ENCODE results near the gene ADAM15. TPM values are rescaled to one million over a fixed set of nuclear protein-coding genes. Genes with fewer than 3 reads are reported as not detected.

The ADAM15 gene
- total and polyA plus RNA-seq, 7 donors, result 37.8 to 186 (median 54.9) TPM

- H3K36me3 ChIP-seq, result no peaks in the 10 kb centered on the region
- intact Hi-C loops (cut with DNase I), result no loop called here
- peaks cover 45 to 58% (median 56%) of the 10 kb centered on the region in 3 donors for H3K27me3 ChIP-seq
- 1 to 5% methylated on average over 36 of the region's 36 CpGs for WGBS, 2 donors
- peak overlapping the region in 1 of 4 donors; percentile 19 for H3K4me3 ChIP-seq
- TF ChIP-seq POLR2AphosphoS5 (IDR thresholded peaks at IDR 0.05), result no peak
- no peak for TF ChIP-seq POLR2A (IDR thresholded peaks at IDR 0.05)
- no peak for TF ChIP-seq CTCF (IDR thresholded peaks at IDR 0.05)
- no peak for TF ChIP-seq EP300 (IDR thresholded peaks at IDR 0.05)
- peak; percentile 62 for DNase-seq
- peaks cover 0 to 63% (median 62%) of the 10 kb centered on the region in 4 donors for H3K4me1 ChIP-seq
- H3K27ac ChIP-seq, result no peak overlapping the region
- no peaks in the 10 kb centered on the region for H3K9me3 ChIP-seq
These were observed 31.4 kb downstream of the ADAM15 start for GRCh38 chr1:155082301-155083051.

- Histone ChIP-seq H3K4me3 (no peak overlapping the region), H3K4me1 (peaks cover 0 to 63% (median 62%) of the 10 kb centered on the region in 4 donors), H3K36me3 (no peaks in the 10 kb centered on the region), H3K9me3 (no peaks in the 10 kb centered on the region), H3K27ac (no peak overlapping the region), H3K27me3 (peaks cover 45 to 58% (median 56%) of the 10 kb centered on the region in 3 donors)
- DNase-seq, result no peak
- intact Hi-C loops (cut with DNase I), result no loop called here
- WGBS, 2 donors, result 16 to 57% methylated on average over 6 of the region's 6 CpGs
- TF ChIP-seq EP300 (IDR thresholded peaks at IDR 0.05) (no peak), CTCF (IDR thresholded peaks at IDR 0.05) (no peak), POLR2A (IDR thresholded peaks at IDR 0.05) (peak in 1 of 2 donors; percentile 23)
These were observed 32.0 kb downstream of the ADAM15 start for GRCh38 chr1:155083052-155083541.

GRCh38 chr1:155083865-155084721, 33.0 kb downstream of the ADAM15 start:
- DNase-seq, result no peak
- H3K36me3 ChIP-seq, result no peaks in the 10 kb centered on the region
- peaks cover 0 to 57% (median 55%) of the 10 kb centered on the region in 4 donors for H3K4me1 ChIP-seq
- 10 to 27% methylated on average over 21 of the region's 21 CpGs for WGBS, 2 donors
- intact Hi-C loops (cut with DNase I), result loop anchor here (1.0 to 2.0 kb wide), 2 partner anchors 21 to 33 kb away; partner anchors contain the start of genes ADAM15 and EFNA4
- no peak for TF ChIP-seq POLR2AphosphoS5 (IDR thresholded peaks at IDR 0.05)
- TF ChIP-seq CTCF (IDR thresholded peaks at IDR 0.05), result no peak
- TF ChIP-seq EP300 (IDR thresholded peaks at IDR 0.05), result no peak
- TF ChIP-seq POLR2A (IDR thresholded peaks at IDR 0.05), result no peak
- H3K27me3 ChIP-seq, result peaks cover 45 to 54% (median 53%) of the 10 kb centered on the region in 3 donors
- peak overlapping the region in 3 of 4 donors; percentile 65 to 73 (median 71) for H3K4me3 ChIP-seq
- peak overlapping the region in 2 of 4 donors; percentile 91 to 94 for H3K27ac ChIP-seq
- H3K9me3 ChIP-seq, result no peaks in the 10 kb centered on the region

- Histone ChIP-seq H3K27ac (peak overlapping the region; percentile 86 to 94 (median 89)), H3K4me1 (peaks cover 0 to 48% (median 46%) of the 10 kb centered on the region in 4 donors), H3K9me3 (no peaks in the 10 kb centered on the region), H3K36me3 (no peaks in the 10 kb centered on the region), H3K27me3 (peaks cover 38 to 46% (median 45%) of the 10 kb centered on the region in 3 donors), H3K4me3 (peak overlapping the region; percentile 44 to 73 (median 68))
- TF ChIP-seq EP300 (IDR thresholded peaks at IDR 0.05) (peak in 1 of 4 donors; percentile 27), POLR2AphosphoS5 (IDR thresholded peaks at IDR 0.05) (peak; percentile 11 to 65 (median 48)), CTCF (IDR thresholded peaks at IDR 0.05) (peak; percentile 92 to 99 (median 96)), POLR2A (IDR thresholded peaks at IDR 0.05) (peak in 1 of 2 donors; percentile 42)
- WGBS, 2 donors, result 1% methylated on average over 67 of the region's 67 CpGs
- intact Hi-C loops (cut with DNase I), result loop anchor here (1.0 to 2.0 kb wide), 2 partner anchors 22 to 34 kb away; partner anchors contain the start of genes ADAM15 and EFNA4
- peak; percentile 96 for DNase-seq
These were observed 33.8 kb downstream of the ADAM15 start for GRCh38 chr1:155084722-155085503.
